Thoracic aorta (tissue), 2 donors: ENCODE results near the gene STRA6. TPM values are rescaled to one million over a fixed set of nuclear protein-coding genes. Genes with fewer than 3 reads are reported as not detected.

ENCODE experiments used
- ATAC-seq: fragments of 150-250 bp; one replicate; pipeline ENCODE4 v1.8.0; 2017; ENCODE audit warnings: low read depth; ENCODE audit not compliant: insufficient number of reproducible peaks, low FRiP score
- DNase-seq: peaks from one replicate; pipeline ENCODE4 v3.0.0-alpha.2; 2020; ENCODE audit warnings: low spot score
- H3K27ac ChIP-seq, 2 donors: fragments of 200-600 bp; sonication (generic); 1 replicate in 1 of 2; 2 replicates in 1 of 2; pipeline ENCODE4 v1.5.1; 2016; ENCODE audit warnings: mild to moderate bottlenecking in 2 of 2, moderate library complexity in 2 of 2
- H3K27me3 ChIP-seq: fragments of 200-600 bp; sonication (generic); replicated peaks from 2 replicates; pipeline ENCODE4 v1.6.0; 2016; ENCODE audit warnings: mild to moderate bottlenecking; ENCODE audit not compliant: insufficient read depth
- H3K36me3 ChIP-seq: fragments of 200-600 bp; sonication (generic); one replicate; pipeline ENCODE4 v1.5.1; 2016
- H3K4me1 ChIP-seq, 2 donors: fragments of 200-600 bp; sonication (generic); 1 replicate in 1 of 2; 2 replicates in 1 of 2; pipeline versions ENCODE4 v1.5.1 to v1.6.0; 2016; ENCODE audit warnings: low read depth in 2 of 2, mild to moderate bottlenecking in 1 of 2; ENCODE audit not compliant: control insufficient read depth in 1 of 2
- H3K4me3 ChIP-seq: fragments of 200-600 bp; sonication (generic); 2 replicates; pipeline ENCODE4 v1.5.1; 2016; ENCODE audit warnings: mild to moderate bottlenecking
- H3K9me3 ChIP-seq: fragments of 200-600 bp; sonication (generic); 2 replicates; pipeline ENCODE4 v1.5.1; 2016
- CTCF ChIP-seq: fragments of 200-600 bp; sonication (generic); IDR thresholded peaks from one replicate; pipeline ENCODE4 v1.5.1; 2019; ENCODE audit warnings: antibody characterized with exemption
- total RNA-seq, 2 donors: library from RNA; depleted of rRNA; stranded (reverse); fragments of >200 nt; gene quantifications; one replicate each; pipeline versions ENCODE4 v1.1.0 to v1.2.3, GENCODE V29; 2016

Gene STRA6
- total RNA-seq, 2 donors from 2014 or later, result 0.28 TPM; not detected in 1

- Histone ChIP-seq H3K27ac (no peak overlapping the region), H3K36me3 (no peaks in the 10 kb centered on the region), H3K4me3 (no peak overlapping the region), H3K27me3 (no peaks in the 10 kb centered on the region), H3K9me3 (no peaks in the 10 kb centered on the region), H3K4me1 (no peaks in the 10 kb centered on the region)
- DNase-seq (no peak), ATAC-seq (no peak)
- TF ChIP-seq CTCF, result no peak
Observed at GRCh38 chr15:74220475-74221248, 18.1 kb upstream of the STRA6 start.

- no peaks in the 10 kb centered on the region for H3K36me3 ChIP-seq
- no peak for TF ChIP-seq CTCF
- no peak for ATAC-seq
Observed at GRCh38 chr15:74217907-74218885, 15.6 kb upstream of the STRA6 start.

GRCh38 chr15:74216949-74217348 is 14.4 kb upstream of the STRA6 start:
- no peak for TF ChIP-seq CTCF
- no peaks in the 10 kb centered on the region for H3K36me3 ChIP-seq
- no peaks in the 10 kb centered on the region for H3K27me3 ChIP-seq
- no peak overlapping the region for H3K27ac ChIP-seq
- no peak overlapping the region for H3K4me3 ChIP-seq
- no peaks in the 10 kb centered on the region for H3K4me1 ChIP-seq
- DNase-seq (no peak), ATAC-seq (no peak)
- no peaks in the 10 kb centered on the region for H3K9me3 ChIP-seq

More at GRCh38 chr15:74217907-74218885, 15.6 kb upstream of the STRA6 start:
- no peak overlapping the region for H3K27ac ChIP-seq
- H3K9me3 ChIP-seq, result no peaks in the 10 kb centered on the region
- no peaks in the 10 kb centered on the region for H3K4me1 ChIP-seq
- no peaks in the 10 kb centered on the region for H3K27me3 ChIP-seq
- DNase-seq, result no peak
- no peak overlapping the region for H3K4me3 ChIP-seq

- no peak for TF ChIP-seq CTCF
- no peaks in the 10 kb centered on the region for H3K9me3 ChIP-seq
- DNase-seq (no peak), ATAC-seq (no peak)
- no peak overlapping the region for H3K4me3 ChIP-seq
- no peak overlapping the region for H3K27ac ChIP-seq
- no peaks in the 10 kb centered on the region for H3K27me3 ChIP-seq
- no peaks in the 10 kb centered on the region for H3K36me3 ChIP-seq
- H3K4me1 ChIP-seq, result no peaks in the 10 kb centered on the region
Observed at GRCh38 chr15:74215958-74216357, 13.4 kb upstream of the STRA6 start.
